Mesenchymal stem cell (in vitro differentiated cells and primary cell): ENCODE results near the gene GALNT7.

Experiments used
- DNase-seq: peaks from one replicate; pipeline ENCODE4 v3.0.0-alpha.2; 2013
- H2AFZ ChIP-seq: one replicate; pipeline ENCODE4 v1.6.1; 2013; ENCODE audit warnings: low read depth, mild to moderate bottlenecking, control low read depth, inconsistent platforms, low read length, moderate library complexity
- H2AK5ac ChIP-seq: 2 replicates; pipeline ENCODE4 v1.6.1; 2013; ENCODE audit warnings: low read length, moderate library complexity, mild to moderate bottlenecking, inconsistent platforms; ENCODE audit not compliant: severe bottlenecking
- H2BK120ac ChIP-seq: one replicate; pipeline ENCODE4 v1.6.1; 2013; ENCODE audit warnings: low read depth, mild to moderate bottlenecking, inconsistent platforms, low read length, moderate library complexity
- H2BK12ac ChIP-seq, 2 experiments: one replicate each; pipeline ENCODE4 v1.6.1; 2013; ENCODE audit warnings: inconsistent platforms in 2 of 2, low read length in 2 of 2, mild to moderate bottlenecking in 2 of 2, moderate library complexity in 2 of 2, control low read depth in 1 of 2
- H2BK15ac ChIP-seq: one replicate; pipeline ENCODE4 v1.6.1; 2013; ENCODE audit warnings: mild to moderate bottlenecking, low read depth, inconsistent platforms; ENCODE audit not compliant: poor library complexity, severe bottlenecking
- H2BK5ac ChIP-seq: 2 replicates; pipeline ENCODE4 v1.6.1; 2013; ENCODE audit warnings: low read depth, mild to moderate bottlenecking, low read length, control low read depth, inconsistent platforms; ENCODE audit not compliant: poor library complexity, severe bottlenecking
- H3K14ac ChIP-seq, 2 experiments: one replicate each; pipeline ENCODE4 v1.6.1; 2013; ENCODE audit warnings: inconsistent platforms in 2 of 2, low read length in 2 of 2, control low read depth in 1 of 2, mild to moderate bottlenecking in 1 of 2, moderate library complexity in 1 of 2
- H3K18ac ChIP-seq, 2 experiments: one replicate each; pipeline ENCODE4 v1.6.1; 2013; ENCODE audit warnings: inconsistent platforms in 2 of 2, low read length in 2 of 2, control low read depth in 1 of 2, low read depth in 1 of 2, mild to moderate bottlenecking in 1 of 2
- H3K23ac ChIP-seq, 2 experiments: one replicate each; pipeline ENCODE4 v1.6.1; 2013; ENCODE audit warnings: inconsistent platforms in 2 of 2, low read length in 2 of 2, mild to moderate bottlenecking in 2 of 2, moderate library complexity in 2 of 2, control low read depth in 1 of 2
- H3K27ac ChIP-seq: 2 replicates; pipeline ENCODE4 v1.5.1; 2013; ENCODE audit warnings: mild to moderate bottlenecking, moderate library complexity, low read length, control low read depth, inconsistent platforms; ENCODE audit not compliant: poor library complexity, severe bottlenecking
- H3K27me3 ChIP-seq, 2 experiments: 2 replicates each; pipeline versions ENCODE4 v1.6.1 to v1.7.0; 2013; ENCODE audit warnings: low read length in 2 of 2, mild to moderate bottlenecking in 2 of 2, moderate library complexity in 2 of 2, control low read depth in 1 of 2, inconsistent platforms in 1 of 2; ENCODE audit not compliant: control insufficient read depth in 1 of 2, insufficient read depth in 1 of 2
- H3K36me3 ChIP-seq, 2 experiments: 2 replicates each; pipeline versions ENCODE4 v1.6.1 to v1.7.0; 2013; ENCODE audit warnings: low read length in 2 of 2, control low read depth in 1 of 2, inconsistent platforms in 1 of 2, low read depth in 1 of 2, mild to moderate bottlenecking in 1 of 2; ENCODE audit not compliant: insufficient read depth in 2 of 2, control insufficient read depth in 1 of 2
- H3K4ac ChIP-seq, 2 experiments: one replicate each; pipeline ENCODE4 v1.6.1; 2013; ENCODE audit warnings: inconsistent platforms in 2 of 2, low read length in 2 of 2, mild to moderate bottlenecking in 2 of 2, moderate library complexity in 2 of 2, control low read depth in 1 of 2, low read depth in 1 of 2
- H3K4me1 ChIP-seq: 2 replicates; pipeline ENCODE4 v1.6.1; 2013; ENCODE audit warnings: low read depth, low read length, control low read depth; ENCODE audit not compliant: control insufficient read depth, insufficient read depth
- H3K4me2 ChIP-seq: 2 replicates; pipeline ENCODE4 v1.6.1; 2013; ENCODE audit warnings: low read length, mild to moderate bottlenecking, inconsistent platforms; ENCODE audit not compliant: poor library complexity, severe bottlenecking
- H3K4me3 ChIP-seq, 2 experiments: 2 replicates each; pipeline versions ENCODE4 v1.5.1 to v1.7.0; 2013; ENCODE audit warnings: low read length in 2 of 2, mild to moderate bottlenecking in 2 of 2, control low read depth in 1 of 2, low read depth in 1 of 2; ENCODE audit not compliant: insufficient read depth in 1 of 2
- H3K79me1 ChIP-seq: replicated peaks from 2 replicates; pipeline ENCODE4 v1.6.1; 2013; ENCODE audit warnings: mild to moderate bottlenecking, control low read depth, low read length, inconsistent platforms; ENCODE audit not compliant: poor library complexity, severe bottlenecking
- H3K9ac ChIP-seq: 2 replicates; pipeline ENCODE4 v1.7.0; 2013; ENCODE audit warnings: mild to moderate bottlenecking, low read length, moderate library complexity
- H3K9me3 ChIP-seq: 2 replicates; pipeline ENCODE4 v1.7.0; 2013; ENCODE audit warnings: mild to moderate bottlenecking, low read length; ENCODE audit not compliant: control insufficient read depth
- H4K8ac ChIP-seq: one replicate; pipeline ENCODE4 v1.6.1; 2013; ENCODE audit warnings: inconsistent platforms, mild to moderate bottlenecking, low read length, moderate library complexity
- H4K91ac ChIP-seq: one replicate; pipeline ENCODE4 v1.6.1; 2013; ENCODE audit warnings: mild to moderate bottlenecking, low read length, inconsistent platforms
- WGBS: methylation state at CpG from one replicate; pipeline ENCODE4 v1.1.7; 2013; ENCODE audit warnings: mixed read lengths; 5-methylcytosine and 5-hydroxymethylcytosine counted together

GALNT7 gene

DNA sequence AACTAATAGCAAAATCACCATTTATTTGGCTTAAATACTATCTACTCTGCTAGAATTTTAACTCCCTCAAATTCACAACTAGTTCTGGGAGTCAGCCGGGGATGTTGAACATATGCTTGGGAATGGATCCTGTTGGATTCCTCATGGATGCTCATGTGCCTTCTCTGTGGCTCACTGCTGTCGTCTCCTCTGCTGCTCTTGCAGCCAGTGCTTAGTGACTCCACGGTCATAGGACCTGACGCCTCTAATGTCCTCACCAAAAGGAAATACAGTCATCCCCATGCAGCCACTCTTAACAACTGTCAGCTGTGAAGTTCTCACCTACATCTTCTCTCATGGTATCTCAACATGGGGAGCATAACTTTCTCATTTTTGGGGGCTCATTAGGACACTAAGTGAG lies 106.1 kb downstream of the GALNT7 start:
- no peak overlapping the region for H2AFZ ChIP-seq
- H4K8ac ChIP-seq: no peak overlapping the region
- H2AK5ac ChIP-seq: peak overlapping the region; percentile 25
- no peak overlapping the region for H2BK12ac ChIP-seq
- H3K79me1 ChIP-seq: peaks cover 21% of the 10 kb centered on the region
- no peak overlapping the region for H3K14ac ChIP-seq
- 95% methylated on average over 4 of the region's 4 CpGs for WGBS
- peaks cover 0 to 10% of the 10 kb centered on the region in 2 experiments for H3K36me3 ChIP-seq
- no peak overlapping the region for H3K4me3 ChIP-seq
- no peak overlapping the region for H3K9ac ChIP-seq
- no peak overlapping the region for H2BK15ac ChIP-seq
- H4K91ac ChIP-seq: no peak overlapping the region
- no peaks in the 10 kb centered on the region for H3K27me3 ChIP-seq
- no peak overlapping the region for H2BK120ac ChIP-seq
- H2BK5ac ChIP-seq: no peak overlapping the region
- no peak overlapping the region for H3K4ac ChIP-seq
- no peak overlapping the region for H3K4me2 ChIP-seq
- no peak overlapping the region for H3K23ac ChIP-seq
- H3K18ac ChIP-seq: no peak overlapping the region
- no peak for DNase-seq
- no peaks in the 10 kb centered on the region for H3K9me3 ChIP-seq
- peaks cover 3% of the 10 kb centered on the region for H3K4me1 ChIP-seq
- no peak overlapping the region for H3K27ac ChIP-seq

- Histone ChIP-seq H3K9ac (no peak overlapping the region), H2BK12ac (no peak overlapping the region), H3K23ac (no peak overlapping the region), H4K91ac (no peak overlapping the region), H2BK120ac (no peak overlapping the region), H2BK15ac (no peak overlapping the region), H3K4me2 (no peak overlapping the region), H4K8ac (no peak overlapping the region), H2AK5ac (peak overlapping the region; percentile 31), H3K14ac (no peak overlapping the region), H3K27ac (no peak overlapping the region), H2BK5ac (no peak overlapping the region), H3K36me3 (peaks cover 0 to 10% of the 10 kb centered on the region in 2 experiments), H2AFZ (no peak overlapping the region), H3K79me1 (peaks cover 21% of the 10 kb centered on the region), H3K4ac (no peak overlapping the region), H3K27me3 (no peaks in the 10 kb centered on the region), H3K9me3 (no peaks in the 10 kb centered on the region), H3K4me3 (no peak overlapping the region), H3K4me1 (peaks cover 3% of the 10 kb centered on the region), H3K18ac (no peak overlapping the region)
- WGBS: 97% methylated on average over 7 of the region's 7 CpGs
- no peak for DNase-seq
Measured at GRCh38 chr4:173275150-173275549, 106.5 kb downstream of the GALNT7 start.

DNA sequence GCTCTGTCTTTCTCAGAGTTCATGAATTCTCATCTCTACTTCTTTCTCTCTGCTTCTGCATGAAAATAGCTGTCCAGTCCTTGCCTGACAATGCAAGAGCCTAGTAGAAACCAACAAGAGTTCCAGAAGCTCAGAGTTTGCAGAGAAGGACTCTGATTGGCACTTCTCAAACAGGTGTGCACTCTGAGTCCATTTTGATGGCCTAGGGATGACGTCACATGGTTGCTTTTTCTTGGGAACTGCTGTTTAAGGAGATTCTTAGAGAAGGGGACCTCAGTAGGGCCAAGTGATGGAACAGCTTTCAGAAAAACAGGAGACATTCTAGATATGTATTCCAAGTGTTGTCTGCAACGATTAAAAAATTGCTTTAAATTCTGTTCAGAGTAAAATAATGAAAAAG lies 108.7 kb downstream of the GALNT7 start:
- no peak overlapping the region for H3K4me3 ChIP-seq
- H4K8ac ChIP-seq: no peak overlapping the region
- H2BK5ac ChIP-seq: no peak overlapping the region
- no peak overlapping the region for H2BK12ac ChIP-seq
- no peak overlapping the region for H2BK15ac ChIP-seq
- no peak overlapping the region for H3K14ac ChIP-seq
- no peaks in the 10 kb centered on the region for H3K27me3 ChIP-seq
- no peak overlapping the region for H2BK120ac ChIP-seq
- peaks cover 10% of the 10 kb centered on the region for H3K9me3 ChIP-seq
- no peak overlapping the region for H3K23ac ChIP-seq
- no peak overlapping the region for H3K18ac ChIP-seq
- H3K4me2 ChIP-seq: no peak overlapping the region
- no peak overlapping the region for H2AK5ac ChIP-seq
- WGBS: 96% methylated on average over 2 of the region's 2 CpGs
- no peak overlapping the region for H3K4ac ChIP-seq
- peaks cover 34% of the 10 kb centered on the region for H3K79me1 ChIP-seq
- DNase-seq: no peak
- H3K27ac ChIP-seq: no peak overlapping the region
- H4K91ac ChIP-seq: no peak overlapping the region
- no peak overlapping the region for H3K9ac ChIP-seq
- H3K4me1 ChIP-seq: peaks cover 3% of the 10 kb centered on the region
- no peak overlapping the region for H2AFZ ChIP-seq
- peaks cover 0 to 19% of the 10 kb centered on the region in 2 experiments for H3K36me3 ChIP-seq

DNA sequence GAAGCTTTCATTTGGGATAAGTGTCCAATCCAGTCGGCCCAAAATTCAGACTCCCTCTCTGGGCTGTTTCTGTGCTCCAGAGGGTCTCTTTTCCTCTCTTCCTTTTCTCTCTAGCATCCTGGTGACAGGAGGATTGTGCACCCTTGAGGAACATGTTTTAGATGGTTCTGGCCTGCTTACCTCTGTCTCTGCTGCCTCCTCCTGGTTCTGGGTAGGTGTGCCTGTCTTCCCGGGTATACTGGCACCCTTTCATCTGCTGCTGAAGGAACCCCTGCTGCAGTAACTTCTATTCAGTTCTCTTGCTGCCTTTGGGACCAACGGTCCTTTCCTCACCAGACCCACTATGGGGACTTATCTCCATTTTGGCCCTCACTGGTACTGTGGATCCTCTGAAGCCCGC lies 112.4 kb downstream of the GALNT7 start:
- WGBS: 92% methylated on average over 4 of the region's 4 CpGs
- H3K18ac ChIP-seq: no peak overlapping the region
- no peak overlapping the region for H2BK15ac ChIP-seq
- H4K8ac ChIP-seq: no peak overlapping the region
- H3K4me3 ChIP-seq: no peak overlapping the region
- no peaks in the 10 kb centered on the region for H3K27me3 ChIP-seq
- no peak overlapping the region for H3K4ac ChIP-seq
- no peak overlapping the region for H2BK120ac ChIP-seq
- H3K79me1 ChIP-seq: peaks cover 28% of the 10 kb centered on the region
- H2BK5ac ChIP-seq: no peak overlapping the region
- no peak overlapping the region for H4K91ac ChIP-seq
- no peak overlapping the region for H3K23ac ChIP-seq
- H2AFZ ChIP-seq: no peak overlapping the region
- peaks cover 45% of the 10 kb centered on the region for H3K9me3 ChIP-seq
- H3K9ac ChIP-seq: no peak overlapping the region
- H2BK12ac ChIP-seq: no peak overlapping the region
- H3K27ac ChIP-seq: no peak overlapping the region
- H3K4me1 ChIP-seq: no peaks in the 10 kb centered on the region
- no peak overlapping the region for H2AK5ac ChIP-seq
- peaks cover 0 to 9% of the 10 kb centered on the region in 2 experiments for H3K36me3 ChIP-seq
- H3K14ac ChIP-seq: no peak overlapping the region
- no peak for DNase-seq
- H3K4me2 ChIP-seq: no peak overlapping the region
